ENCODE results near the gene LCN9. TPM values are rescaled to one million over a fixed set of nuclear protein-coding genes. Genes with fewer than 3 reads are reported as not detected.

Gene LCN9
- total and polyA plus RNA-seq, 4 donors = not detected

DNA sequence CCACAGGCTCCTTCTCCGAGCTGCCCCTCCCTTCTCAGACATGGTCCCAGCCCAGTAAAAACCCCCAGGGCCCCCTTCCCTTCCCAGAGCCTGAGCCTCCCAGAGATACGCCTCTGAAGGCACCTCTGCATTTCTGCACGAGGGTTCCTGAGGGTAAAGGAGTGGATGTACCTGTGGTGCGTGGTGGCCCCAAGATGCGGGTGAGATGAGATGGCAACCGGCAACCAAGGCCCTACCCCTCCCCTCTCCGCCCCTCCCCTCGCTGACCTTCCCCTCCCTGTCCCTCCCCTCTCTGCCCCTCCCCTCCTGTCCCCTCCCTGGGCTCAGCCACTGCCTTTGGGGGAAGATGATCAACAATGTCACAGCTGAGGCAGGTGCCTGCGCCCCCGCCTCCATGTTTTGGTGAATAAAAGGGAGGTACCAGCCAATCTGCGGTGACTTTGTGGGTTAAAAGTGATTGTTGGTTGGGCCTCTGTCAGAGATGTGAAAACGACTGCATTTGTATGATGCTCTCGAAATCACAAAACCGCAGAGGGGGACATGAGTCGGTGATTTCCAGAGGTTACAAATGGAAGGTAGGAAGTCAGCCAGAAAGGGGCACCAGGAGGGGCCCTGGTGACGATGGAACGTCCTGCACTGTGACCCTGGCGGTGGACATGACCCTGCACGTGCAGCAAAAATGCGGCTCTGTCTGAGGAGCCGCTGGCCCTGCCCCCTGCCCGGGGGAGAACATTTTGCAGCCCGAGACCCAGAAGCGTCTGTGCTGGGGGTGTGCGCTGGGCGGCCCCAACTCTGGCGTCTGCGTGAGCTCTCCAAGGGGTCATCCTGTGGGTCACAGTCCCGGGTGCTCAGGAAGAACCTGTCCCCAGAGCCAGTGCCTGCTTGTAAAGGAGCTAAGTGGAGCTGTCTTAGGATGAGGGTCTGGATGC lies 3.7 kb downstream of the LCN9 start:
- TF ChIP-seq, protein P1, sequence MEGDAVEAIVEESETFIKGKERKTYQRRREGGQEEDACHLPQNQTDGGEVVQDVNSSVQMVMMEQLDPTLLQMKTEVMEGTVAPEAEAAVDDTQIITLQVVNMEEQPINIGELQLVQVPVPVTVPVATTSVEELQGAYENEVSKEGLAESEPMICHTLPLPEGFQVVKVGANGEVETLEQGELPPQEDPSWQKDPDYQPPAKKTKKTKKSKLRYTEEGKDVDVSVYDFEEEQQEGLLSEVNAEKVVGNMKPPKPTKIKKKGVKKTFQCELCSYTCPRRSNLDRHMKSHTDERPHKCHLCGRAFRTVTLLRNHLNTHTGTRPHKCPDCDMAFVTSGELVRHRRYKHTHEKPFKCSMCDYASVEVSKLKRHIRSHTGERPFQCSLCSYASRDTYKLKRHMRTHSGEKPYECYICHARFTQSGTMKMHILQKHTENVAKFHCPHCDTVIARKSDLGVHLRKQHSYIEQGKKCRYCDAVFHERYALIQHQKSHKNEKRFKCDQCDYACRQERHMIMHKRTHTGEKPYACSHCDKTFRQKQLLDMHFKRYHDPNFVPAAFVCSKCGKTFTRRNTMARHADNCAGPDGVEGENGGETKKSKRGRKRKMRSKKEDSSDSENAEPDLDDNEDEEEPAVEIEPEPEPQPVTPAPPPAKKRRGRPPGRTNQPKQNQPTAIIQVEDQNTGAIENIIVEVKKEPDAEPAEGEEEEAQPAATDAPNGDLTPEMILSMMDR (IDR thresholded peaks at IDR 0.05; ENCODE audit: low read depth, low read length, missing input control) = no peak
- TF ChIP-seq FOXA2 (IDR thresholded peaks at IDR 0.05) (no peak), SP1 (IDR thresholded peaks at IDR 0.05) (no peak), GABPA (IDR thresholded peaks at IDR 0.05 in 1 of 2, conservative IDR thresholded peaks at IDR 0.05 in 1 of 2) (no peak), NR2F2 (IDR thresholded peaks at IDR 0.05) (no peak), FOXA1 (IDR thresholded peaks at IDR 0.05) (no peak), TAF1 (conservative IDR thresholded peaks at IDR 0.05) (no peak), JUND (IDR thresholded peaks at IDR 0.05) (no peak), HNF4A (conservative IDR thresholded peaks at IDR 0.05) (no peak), RAD21 (IDR thresholded peaks at IDR 0.05) (no peak), HNF4G (IDR thresholded peaks at IDR 0.05) (no peak), EGR1 (IDR thresholded peaks at IDR 0.05; ENCODE audit: low read depth in 2 of 2) (no peak), YY1 (IDR thresholded peaks at IDR 0.05) (no peak), RXRA (IDR thresholded peaks at IDR 0.05) (no peak)
- TF ChIP-seq, protein P2, sequence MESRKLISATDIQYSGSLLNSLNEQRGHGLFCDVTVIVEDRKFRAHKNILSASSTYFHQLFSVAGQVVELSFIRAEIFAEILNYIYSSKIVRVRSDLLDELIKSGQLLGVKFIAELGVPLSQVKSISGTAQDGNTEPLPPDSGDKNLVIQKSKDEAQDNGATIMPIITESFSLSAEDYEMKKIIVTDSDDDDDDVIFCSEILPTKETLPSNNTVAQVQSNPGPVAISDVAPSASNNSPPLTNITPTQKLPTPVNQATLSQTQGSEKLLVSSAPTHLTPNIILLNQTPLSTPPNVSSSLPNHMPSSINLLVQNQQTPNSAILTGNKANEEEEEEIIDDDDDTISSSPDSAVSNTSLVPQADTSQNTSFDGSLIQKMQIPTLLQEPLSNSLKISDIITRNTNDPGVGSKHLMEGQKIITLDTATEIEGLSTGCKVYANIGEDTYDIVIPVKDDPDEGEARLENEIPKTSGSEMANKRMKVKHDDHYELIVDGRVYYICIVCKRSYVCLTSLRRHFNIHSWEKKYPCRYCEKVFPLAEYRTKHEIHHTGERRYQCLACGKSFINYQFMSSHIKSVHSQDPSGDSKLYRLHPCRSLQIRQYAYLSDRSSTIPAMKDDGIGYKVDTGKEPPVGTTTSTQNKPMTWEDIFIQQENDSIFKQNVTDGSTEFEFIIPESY (IDR thresholded peaks at IDR 0.05) = no peak
- TF ChIP-seq, protein P3, sequence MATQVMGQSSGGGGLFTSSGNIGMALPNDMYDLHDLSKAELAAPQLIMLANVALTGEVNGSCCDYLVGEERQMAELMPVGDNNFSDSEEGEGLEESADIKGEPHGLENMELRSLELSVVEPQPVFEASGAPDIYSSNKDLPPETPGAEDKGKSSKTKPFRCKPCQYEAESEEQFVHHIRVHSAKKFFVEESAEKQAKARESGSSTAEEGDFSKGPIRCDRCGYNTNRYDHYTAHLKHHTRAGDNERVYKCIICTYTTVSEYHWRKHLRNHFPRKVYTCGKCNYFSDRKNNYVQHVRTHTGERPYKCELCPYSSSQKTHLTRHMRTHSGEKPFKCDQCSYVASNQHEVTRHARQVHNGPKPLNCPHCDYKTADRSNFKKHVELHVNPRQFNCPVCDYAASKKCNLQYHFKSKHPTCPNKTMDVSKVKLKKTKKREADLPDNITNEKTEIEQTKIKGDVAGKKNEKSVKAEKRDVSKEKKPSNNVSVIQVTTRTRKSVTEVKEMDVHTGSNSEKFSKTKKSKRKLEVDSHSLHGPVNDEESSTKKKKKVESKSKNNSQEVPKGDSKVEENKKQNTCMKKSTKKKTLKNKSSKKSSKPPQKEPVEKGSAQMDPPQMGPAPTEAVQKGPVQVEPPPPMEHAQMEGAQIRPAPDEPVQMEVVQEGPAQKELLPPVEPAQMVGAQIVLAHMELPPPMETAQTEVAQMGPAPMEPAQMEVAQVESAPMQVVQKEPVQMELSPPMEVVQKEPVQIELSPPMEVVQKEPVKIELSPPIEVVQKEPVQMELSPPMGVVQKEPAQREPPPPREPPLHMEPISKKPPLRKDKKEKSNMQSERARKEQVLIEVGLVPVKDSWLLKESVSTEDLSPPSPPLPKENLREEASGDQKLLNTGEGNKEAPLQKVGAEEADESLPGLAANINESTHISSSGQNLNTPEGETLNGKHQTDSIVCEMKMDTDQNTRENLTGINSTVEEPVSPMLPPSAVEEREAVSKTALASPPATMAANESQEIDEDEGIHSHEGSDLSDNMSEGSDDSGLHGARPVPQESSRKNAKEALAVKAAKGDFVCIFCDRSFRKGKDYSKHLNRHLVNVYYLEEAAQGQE (IDR thresholded peaks at IDR 0.05) = no peak
- TF ChIP-seq, protein P4, sequence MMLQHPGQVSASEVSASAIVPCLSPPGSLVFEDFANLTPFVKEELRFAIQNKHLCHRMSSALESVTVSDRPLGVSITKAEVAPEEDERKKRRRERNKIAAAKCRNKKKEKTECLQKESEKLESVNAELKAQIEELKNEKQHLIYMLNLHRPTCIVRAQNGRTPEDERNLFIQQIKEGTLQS (IDR thresholded peaks at IDR 0.05) = no peak
- TF ChIP-seq, protein P5, sequence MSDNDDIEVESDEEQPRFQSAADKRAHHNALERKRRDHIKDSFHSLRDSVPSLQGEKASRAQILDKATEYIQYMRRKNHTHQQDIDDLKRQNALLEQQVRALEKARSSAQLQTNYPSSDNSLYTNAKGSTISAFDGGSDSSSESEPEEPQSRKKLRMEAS (IDR thresholded peaks at IDR 0.05) = no peak
- H3K27ac ChIP-seq (ENCODE audit: low read depth in 1 of 2, low read length in 2 of 2) = no peak overlapping the region
- no peak overlapping the region for H3K4me3 ChIP-seq (ENCODE audit: low read depth in 1 of 3, low read length in 3 of 3)
- no peak for DNase-seq (ENCODE audit: low spot score)
- H3K27me3 ChIP-seq (ENCODE audit: control insufficient read depth in 4 of 4, insufficient read depth in 4 of 4, low read length in 3 of 4) = peaks cover 0 to under 1% (median 0%) of the 10 kb centered on the region in 4 donors
- no peaks in the 10 kb centered on the region for H3K9me3 ChIP-seq (ENCODE audit: control insufficient read depth in 4 of 4, low read length in 3 of 4)
- H3K4me1 ChIP-seq (ENCODE audit: control insufficient read depth in 4 of 4, insufficient read depth in 4 of 4, low read length in 3 of 4) = no peaks in the 10 kb centered on the region
- no peak overlapping the region for H3K9ac ChIP-seq (ENCODE audit: low read depth in 1 of 2, low read length in 2 of 2)
- WGBS = 64% methylated on average over 29 of the region's 29 CpGs
- no peaks in the 10 kb centered on the region for H3K36me3 ChIP-seq (ENCODE audit: control insufficient read depth in 4 of 4, insufficient read depth in 3 of 4, low read depth in 1 of 4, low read length in 3 of 4)

All from liver (tissue), 9 donors.